Activated T-cell treated with anti-CD3 and anti-CD28 coated beads, Interleukin-2, amount 50 U/mL, for 1 hour (primary cell): ENCODE results near the gene CMTM2.

ENCODE experiments used
- DNase-seq: peaks from one replicate; pipeline ENCODE4 v3.0.0-alpha.2; 2020

The CMTM2 gene, protein sequence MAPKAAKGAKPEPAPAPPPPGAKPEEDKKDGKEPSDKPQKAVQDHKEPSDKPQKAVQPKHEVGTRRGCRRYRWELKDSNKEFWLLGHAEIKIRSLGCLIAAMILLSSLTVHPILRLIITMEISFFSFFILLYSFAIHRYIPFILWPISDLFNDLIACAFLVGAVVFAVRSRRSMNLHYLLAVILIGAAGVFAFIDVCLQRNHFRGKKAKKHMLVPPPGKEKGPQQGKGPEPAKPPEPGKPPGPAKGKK

DNA sequence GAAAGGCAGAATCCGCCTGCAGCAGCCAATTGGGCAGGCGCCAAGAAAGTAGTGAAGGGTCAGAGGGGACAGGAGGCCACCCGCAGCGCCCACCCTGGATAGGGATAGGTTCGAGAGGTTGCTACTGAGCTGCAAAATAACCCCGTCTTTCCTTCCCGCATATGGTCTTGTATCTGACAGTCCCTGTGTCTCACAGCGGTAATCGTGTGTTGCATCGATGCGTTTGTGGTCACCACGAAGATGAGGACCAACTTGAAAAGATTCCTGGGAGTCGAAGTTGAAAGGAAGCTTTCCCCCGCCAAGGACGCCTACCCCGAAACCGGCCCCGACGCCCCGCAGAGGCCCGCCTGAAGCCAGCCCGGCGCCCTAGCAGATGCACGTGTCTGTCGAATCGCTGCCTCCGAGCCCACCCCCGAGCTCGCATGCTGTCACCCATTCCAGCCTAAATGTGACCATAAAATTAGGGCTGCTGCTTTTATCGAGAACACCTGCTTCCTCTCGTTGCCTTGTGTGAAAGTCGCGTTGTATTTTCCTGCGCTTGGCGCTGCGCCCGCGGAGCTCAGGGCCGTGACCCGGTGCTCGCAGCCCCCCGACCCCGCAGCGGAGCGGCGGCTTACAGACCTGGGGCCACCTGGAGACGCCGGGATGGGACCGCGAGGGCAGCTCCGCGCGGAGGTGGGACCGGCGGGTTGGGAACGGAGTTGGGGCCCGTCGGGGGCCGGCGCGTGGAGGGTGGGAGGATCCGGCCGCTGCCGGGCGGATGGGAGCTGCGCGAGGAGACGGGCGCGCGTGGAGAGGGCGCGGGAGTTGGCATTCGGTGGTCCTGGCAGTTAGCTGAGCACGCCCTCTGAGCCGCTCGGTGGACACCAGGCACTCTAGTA lies at the start of gene CMTM2:
Gene CMTM2, plus strand, starts transcription at position 813 of the 881 bp plus-strand sequence. CDS start 145 bp downstream, outside the sequence.
- peak; percentile 42 for DNase-seq

- DNase-seq = no peak
Observed at GRCh38 chr16:66529475-66529874, 49.8 kb upstream of the CMTM2 start.

GRCh38 chr16:66534376-66534799 lies 44.9 kb upstream of the CMTM2 start:
- no peak for DNase-seq

DNA sequence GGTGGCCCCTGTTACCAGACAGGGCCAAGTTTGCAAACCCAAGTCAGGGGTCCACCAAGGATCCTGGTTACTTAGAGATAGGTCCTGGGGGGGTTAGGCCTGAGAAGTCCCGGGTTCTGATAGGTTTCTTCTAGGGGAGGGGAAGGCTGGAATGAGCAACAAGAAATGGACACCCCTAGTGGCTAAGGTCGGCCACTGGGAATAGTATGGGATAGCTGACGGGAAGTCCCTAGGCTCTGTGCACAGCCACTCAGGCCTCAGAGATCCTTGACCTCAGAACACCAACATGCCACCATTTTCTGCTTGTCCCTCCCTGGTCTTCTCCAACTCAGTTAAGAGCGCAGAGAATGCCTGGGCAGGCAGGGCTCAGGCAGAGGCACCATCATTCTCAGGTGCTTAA lies 42.7 kb upstream of the CMTM2 start:
- DNase-seq = no peak

GRCh38 chr16:66537236-66537635 lies 42.0 kb upstream of the CMTM2 start:
- no peak for DNase-seq

GRCh38 chr16:66538910-66539309 lies 40.4 kb upstream of the CMTM2 start:
- no peak for DNase-seq

DNA sequence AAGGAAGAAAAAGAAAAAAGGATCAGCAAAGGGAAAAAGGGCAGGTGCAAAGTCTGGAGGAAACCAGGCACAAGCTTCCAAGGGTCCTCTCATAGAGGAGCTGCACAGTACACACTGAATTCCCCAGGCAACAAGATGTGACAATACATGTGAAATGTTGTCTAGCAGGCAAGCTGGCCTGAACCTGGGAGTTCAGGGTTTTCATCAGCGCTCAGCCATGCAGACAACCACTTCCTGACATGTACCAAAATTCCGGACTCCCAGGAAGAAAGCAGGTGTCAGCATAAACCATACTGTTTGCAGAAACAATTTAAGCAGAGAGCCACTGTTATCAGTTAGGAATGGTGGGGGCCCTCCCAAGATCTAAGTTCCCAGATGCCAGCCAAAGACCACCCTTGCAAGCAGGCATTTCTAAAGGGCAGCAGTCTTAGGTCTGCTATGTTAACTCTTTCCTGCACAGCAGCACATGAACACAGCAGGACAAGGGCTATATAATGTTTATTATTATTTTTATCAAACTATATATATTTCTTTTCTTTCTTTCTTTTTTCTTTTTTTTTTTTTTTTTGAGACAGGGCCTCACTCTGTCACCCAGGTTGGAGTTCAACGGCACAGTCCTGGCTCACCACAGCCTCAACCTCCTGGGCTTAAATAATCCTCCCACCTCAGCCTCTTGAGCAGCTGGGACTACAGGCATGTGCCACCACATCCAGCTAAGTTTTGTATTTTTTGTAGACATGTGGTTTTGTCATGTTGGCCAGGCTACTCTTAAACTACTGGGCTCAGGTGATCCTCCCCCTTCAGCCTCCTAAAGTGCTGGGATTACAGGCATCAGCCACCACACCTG lies 39.4 kb upstream of the CMTM2 start:
- no peak for DNase-seq

DNA sequence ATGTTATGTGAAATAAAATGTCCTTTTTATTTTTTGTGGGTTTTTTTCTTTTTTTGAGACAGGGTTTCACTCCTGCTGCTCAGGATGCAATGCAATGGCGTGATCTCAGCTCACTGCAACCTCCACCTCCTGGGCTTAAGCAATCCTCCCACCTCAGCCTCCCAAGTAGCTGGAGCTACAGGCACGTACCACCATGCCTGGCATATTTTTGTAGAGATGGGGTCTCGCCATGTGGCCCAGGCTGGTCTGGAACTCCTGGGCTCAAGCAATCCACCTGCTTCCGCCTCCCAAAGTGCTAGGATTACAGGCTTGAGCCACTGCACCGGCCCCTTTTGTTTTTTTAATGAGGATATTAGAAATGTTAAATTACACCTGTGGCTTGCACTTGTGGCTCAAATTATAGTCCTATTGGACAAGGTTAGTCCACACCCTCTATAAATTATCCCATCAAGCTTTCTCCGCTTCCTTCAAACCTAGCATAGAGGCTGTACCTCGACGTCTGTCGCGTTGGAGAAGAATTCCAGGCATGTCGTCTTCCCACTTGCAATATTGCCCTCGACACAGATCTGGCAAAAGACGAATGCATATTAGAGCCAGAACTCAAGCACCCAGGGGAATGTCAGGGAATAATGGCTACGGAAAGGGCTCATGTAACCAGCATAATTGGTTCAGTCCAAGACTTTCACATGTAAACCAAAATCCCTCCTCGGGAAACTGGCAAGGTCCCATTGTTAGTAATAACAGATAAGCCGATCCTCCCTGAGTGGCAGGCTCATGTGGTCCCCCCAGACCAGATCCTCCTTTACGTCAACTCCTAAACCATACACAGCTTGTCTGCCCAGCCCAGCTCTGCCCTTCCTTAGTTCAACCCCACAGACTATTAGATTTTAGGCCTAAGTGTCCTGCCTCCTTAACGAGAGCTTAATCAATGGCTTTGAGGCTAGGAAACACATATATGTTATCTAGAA lies 37.6 kb upstream of the CMTM2 start:
- no peak for DNase-seq

DNA sequence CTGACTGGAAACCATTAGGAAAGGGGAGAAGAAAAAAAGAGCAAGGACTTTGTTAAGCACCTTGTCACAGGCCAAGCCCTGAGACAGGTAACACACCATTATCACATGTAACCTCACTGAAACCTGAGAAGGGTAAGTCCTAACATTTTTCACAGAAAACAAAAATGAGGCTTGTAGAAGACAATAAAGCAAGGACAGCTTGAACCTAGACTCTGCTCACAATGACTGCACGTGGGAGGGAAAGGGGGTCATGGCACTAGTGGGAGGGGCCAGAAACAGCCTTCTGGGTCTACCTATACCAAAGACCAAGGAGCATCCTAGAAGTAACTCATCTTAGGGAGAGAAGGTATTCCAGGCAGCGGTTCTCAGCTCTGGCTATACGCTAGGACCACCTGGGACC lies 36.9 kb upstream of the CMTM2 start:
- no peak for DNase-seq

DNA sequence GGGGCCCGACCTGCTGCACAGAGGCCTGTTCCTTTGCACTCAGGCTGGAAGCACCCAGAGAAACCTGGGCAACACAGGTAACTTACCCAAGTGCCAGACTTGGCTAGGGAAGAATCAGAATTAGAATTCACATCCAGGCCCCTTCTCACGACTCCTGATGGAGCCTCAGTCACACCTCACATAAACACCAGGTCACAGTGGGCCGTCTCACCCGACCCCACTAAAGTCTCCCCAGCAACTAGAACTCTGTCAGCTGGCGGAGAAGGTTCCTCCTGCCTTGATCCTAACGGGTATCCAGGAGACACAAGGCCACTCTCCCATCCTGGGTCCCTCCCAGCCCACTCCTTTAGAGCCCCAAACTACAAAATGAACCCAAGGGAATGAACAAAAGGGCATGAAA lies 35.7 kb upstream of the CMTM2 start:
- DNase-seq = no peak

DNA sequence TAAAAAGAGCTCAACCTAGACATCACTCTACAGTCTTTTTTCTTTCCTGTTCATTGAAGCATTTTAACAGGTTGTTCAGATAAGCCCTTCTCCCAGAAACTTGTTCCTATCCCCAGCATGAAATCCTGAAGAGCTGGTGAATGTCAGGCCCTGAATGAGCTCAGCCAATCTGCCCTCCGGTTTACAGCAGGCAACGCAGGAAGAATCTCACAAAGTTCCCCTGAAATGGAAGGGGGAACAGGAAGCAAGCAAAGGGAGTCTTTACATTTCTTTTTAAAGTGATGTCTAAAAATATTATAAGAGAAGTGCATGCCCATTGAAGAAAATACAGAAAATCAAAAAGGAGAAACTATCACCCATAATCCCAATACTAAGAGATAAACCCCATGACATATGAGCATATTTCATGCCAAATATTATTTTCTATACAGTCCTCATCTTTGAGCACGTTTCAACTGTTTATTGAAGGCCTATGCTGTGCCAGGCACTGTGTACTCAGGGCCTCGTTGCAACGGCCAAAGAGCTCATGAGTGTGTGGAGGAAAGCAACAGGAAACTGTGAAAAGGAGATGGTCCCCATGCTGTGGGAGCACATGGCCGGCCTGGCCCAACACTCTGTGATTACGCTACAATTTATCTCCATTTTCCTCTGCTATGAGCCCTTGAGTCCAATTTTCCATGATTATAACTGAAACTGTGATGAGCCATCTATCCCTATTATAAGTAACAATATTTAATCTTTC lies 35.1 kb upstream of the CMTM2 start:
- DNase-seq = no peak

GRCh38 chr16:66547101-66547989 lies 31.9 kb upstream of the CMTM2 start:
- DNase-seq = no peak

- no peak for DNase-seq
Observed at GRCh38 chr16:66548068-66548467, 31.2 kb upstream of the CMTM2 start.

GRCh38 chr16:66548868-66549267 lies 30.4 kb upstream of the CMTM2 start:
- no peak for DNase-seq

DNA sequence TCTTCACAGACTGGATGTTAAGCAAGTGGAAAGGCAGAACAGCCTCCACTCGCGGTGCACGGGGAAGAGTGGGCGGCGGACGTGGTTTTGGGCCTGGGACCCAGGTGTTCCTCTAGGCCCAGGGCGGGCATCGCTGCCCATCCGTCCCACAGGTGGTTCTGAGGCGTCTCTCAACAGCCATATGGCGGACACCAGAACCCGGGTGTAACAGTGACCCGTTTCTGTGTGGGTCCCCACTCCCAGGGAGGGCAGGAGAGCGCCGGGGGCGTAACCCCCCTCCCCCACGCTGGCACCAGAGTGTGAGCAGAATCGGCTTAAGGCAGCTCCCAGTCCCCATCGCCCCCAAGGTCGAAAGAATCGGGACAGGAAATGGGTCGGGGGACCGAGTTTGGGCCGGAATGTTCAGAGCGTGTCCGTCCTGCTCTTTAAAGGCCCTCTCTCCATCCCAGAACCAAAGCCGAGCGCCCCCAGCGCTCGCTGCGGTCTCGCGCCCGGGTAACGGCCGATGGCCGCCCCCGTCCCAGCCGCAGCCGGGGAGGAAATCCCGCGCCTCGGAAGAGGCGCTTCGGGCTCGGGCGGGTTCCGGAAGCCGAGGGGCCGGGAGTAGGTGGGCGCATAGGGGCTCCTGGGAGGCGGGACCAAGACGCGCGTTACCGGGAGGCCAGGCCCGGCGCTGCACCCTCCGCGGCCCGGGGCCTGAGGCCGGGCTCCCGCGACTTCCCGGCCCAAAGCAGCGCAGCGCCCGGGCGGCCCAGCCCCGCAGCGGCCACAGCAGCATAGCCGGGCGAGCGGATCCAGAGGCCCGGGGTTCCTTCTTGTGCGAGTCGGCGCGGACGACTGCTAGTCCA lies 29.8 kb upstream of the CMTM2 start, which contains the start of gene TK2:
Gene TK2, minus strand, starts transcription at position 839 of the 848 bp plus-strand sequence. Its CDS starts 61 bp downstream, at position 778.
- DNase-seq = peak; percentile 66

- peak; percentile 60 for DNase-seq
Observed at GRCh38 chr16:66551348-66551759, 27.9 kb upstream of the CMTM2 start.

DNA sequence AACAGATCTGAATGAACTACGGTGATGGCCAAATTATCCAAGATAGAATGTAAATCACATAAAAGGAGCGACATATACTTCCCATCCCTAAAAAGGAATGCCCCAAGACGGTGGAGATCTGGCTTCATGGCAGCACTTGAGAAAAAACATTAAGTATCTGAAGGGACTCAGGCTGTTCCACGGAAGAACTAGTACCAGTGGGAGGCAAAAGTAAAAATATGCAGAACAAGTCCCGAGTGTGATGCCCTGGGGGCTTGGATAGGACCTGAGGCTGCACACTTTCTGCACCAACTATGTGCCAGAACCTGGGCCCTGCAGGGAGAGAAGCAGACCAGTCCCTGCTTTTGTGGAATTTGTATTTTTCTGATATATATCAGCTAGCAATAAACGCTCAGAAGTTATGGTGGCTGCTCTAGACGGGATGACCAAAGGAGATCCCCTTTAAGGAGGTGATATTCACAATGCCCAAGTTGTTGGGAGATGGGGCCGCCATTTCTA lies 27.4 kb upstream of the CMTM2 start:
- no peak for DNase-seq

GRCh38 chr16:66552286-66553177 lies 26.7 kb upstream of the CMTM2 start, which contains the start of gene CKLF:
Gene CKLF, plus strand, starts transcription at chr16:66552576. Its CDS starts 140 bp downstream, at chr16:66552716.
- peak; percentile 94 for DNase-seq
